Epidermal melanocyte (primary cell): Measurements from ENCODE around the gene MRPL53.

Source experiments
- DNase-seq: peaks from one replicate; pipeline ENCODE4 v3.0.0; 2011; ENCODE audit warnings: low spot score; ENCODE audit not compliant: insufficient read length

The MRPL53 gene

DNA sequence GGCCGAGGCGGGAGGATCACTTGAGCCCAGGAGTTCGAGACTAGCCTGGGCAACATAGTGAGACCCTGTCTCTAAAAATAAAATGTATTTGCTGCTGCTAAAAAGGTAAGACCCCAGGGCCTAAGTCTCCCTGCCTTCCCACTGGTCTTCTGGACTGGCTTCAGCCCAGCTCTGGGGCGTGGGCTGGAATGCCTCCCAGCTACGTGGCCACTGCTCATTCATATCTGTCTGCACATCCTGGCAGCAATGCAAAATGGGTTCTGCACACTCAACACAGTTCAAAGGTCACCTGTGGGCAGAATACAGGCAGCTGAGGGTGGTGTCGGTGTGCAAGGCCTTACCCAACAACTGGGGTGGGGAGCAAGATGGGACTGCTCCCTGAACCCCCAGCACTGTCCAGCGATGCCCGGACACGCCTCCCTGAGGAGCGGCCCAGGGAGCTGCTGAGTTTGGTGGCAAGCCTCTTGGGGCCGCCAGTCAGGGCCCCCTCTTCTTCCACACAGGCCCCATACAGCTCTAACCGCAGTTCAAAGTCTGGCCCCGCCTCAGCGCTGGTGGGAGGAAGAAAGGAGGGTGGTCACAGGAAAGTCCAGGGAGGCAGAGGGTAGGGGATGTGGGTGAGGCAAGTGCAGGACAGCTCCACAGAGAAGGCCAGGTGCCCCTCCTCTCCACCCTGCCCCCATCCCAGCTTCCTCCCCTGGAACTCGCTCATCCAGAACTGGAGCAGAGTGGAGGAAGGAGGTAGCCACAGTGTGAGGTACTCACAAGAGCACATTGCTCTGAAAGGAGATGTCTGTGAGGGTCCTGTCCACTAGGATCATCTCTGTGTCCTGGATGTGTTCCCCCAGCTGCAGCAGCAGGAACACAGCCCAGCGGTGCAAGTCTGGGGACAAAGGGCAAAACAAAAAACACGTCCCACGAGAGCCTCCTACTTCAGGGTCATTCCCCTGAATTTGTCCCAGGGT lies 42.7 kb downstream of the MRPL53 start:
- DNase-seq = no peak

DNA sequence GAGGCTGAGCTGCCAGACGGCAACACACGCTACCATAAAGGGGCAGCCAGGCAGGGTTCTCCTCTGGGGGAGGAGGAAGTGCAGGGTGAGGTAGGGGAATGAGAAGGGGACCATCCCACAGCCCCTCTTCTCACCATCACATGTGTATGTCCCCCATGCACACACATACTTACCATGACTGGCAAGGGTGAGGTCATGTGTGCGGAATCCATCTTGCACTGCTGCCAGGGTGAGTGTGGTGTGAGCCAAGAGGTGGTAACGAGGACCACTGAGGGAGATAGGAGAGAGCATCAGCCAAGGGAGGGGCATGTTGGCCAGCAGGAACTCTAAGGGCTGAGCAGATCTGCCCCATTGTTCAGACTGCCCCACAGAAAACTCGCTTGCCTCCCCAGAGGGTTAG lies 43.8 kb downstream of the MRPL53 start:
- DNase-seq = no peak

DNA sequence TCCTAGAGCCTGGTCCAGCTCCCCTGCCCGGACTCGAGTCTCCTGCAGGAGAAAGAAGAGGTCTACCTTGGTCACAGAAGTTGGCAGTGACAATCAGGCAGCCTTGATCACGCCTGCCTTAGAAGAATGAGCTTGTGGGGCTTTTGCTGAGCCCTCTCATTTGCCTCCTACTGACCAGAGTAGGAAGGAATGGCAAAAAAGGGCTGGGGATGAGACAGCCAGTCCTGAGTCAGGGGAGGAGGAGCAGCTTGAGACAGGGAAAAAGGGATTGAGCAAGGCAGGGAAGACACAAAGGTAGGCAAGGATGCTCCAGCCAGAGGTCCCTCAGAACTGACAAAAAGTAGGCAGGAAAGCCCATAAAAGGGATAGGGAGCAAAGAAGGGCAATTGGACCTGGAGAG lies 44.9 kb downstream of the MRPL53 start:
- no peak for DNase-seq

DNA sequence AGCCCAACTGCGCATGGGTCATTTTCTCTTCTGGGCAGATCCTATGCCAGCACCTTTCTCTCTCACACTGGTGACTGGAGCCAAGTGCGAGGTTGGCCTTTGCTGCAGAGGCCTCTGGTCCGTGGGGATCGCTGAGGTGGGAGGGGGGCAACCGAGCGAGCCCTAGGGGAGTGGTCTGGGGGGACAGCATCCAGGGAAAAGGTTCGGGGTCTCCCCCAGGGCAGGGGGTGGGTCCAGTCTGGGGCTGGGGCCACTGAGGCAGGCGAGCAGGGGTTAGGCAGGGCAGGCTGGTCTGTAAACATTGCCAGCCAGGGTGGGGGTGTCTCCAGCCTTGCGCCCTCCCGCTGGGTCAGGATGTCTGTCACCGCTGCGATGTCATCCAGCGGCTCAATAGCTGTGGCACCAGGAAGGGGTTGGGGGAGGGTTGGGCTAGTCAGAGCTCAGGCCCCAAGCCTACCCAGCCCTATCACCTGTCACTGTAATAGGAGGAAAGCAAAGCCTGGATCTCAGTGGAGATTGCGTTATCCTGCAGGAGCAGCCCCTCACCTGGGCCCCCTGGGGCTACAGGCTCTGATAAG lies 46.2 kb downstream of the MRPL53 start:
- no peak for DNase-seq

DNA sequence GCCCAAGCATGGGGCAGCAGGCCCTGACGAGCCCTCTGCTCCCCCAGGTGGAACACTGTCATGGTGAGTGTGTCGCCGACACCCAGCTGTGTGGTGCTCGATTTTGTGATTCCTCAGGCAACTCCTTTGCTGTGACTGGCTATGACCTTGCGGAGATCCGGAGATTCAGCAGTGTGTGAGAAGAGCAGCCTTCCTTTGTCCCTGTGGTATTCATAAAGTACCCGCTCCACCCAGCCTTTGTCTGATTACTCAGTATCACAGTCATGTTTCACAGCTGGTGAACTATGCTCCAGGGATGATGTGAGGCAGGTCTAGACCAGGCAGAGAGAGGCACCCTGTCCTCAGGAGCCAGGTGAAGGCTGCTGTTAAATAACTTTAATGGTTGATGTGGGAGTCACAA lies 47.0 kb downstream of the MRPL53 start:
- DNase-seq = no peak

DNA sequence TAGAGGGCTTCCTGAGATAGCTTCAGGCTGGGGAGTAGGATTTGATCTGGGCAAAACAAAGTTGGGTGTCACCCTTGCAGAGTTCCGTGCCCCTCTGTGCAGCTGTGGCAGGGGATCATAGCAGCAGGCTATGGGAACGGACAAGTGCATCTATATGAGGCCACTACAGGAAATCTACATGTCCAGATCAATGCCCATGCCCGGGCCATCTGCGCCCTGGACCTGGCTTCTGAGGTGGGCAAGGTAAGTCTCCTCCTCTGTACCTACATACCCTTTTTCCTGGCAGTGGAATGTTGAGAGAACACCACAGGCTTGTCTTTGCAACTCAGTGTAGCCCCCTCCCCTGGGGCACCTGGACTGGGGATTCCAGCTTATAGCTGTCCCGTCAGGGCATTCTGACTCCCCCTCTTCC lies 47.5 kb downstream of the MRPL53 start:
- DNase-seq = no peak

DNA sequence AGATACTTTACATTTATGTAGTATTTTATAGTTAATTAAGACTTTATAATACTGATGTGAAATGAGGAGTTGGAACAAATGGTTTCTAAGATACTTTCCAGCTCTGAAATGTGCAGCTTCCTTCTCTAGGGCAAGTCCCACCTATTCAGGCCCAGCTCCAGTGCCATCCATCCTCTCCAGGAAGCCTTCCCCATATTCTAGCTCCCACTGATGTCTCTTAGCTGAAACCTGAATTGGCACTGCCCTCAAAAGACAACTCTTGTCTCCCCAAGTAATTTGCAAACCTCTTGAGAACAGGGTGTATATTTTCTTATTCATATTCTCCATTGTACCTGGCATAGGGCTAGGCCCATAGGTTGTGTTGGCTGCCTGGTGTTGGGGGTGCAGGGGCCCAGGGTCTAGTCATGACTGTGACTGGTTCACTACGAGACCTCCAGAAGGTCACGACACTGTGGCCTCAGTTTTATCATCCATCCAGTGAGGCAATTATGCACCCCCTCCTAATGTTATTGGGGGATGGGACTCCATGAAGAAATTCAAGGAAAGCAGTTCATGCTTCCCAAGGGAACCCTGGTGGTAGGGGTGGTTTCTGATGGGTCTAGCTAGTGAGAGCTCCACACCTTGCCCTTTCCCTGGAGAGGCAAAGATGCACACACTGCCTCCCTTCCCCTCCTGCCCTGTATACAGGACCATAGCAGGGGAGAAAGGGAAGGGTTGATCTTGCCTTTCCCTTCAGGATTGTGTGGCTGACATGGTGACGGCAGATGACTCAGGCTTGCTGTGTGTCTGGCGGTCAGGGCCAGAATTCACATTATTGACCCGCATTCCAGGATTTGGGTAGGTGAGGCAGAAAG lies 48.1 kb downstream of the MRPL53 start:
- no peak for DNase-seq

DNA sequence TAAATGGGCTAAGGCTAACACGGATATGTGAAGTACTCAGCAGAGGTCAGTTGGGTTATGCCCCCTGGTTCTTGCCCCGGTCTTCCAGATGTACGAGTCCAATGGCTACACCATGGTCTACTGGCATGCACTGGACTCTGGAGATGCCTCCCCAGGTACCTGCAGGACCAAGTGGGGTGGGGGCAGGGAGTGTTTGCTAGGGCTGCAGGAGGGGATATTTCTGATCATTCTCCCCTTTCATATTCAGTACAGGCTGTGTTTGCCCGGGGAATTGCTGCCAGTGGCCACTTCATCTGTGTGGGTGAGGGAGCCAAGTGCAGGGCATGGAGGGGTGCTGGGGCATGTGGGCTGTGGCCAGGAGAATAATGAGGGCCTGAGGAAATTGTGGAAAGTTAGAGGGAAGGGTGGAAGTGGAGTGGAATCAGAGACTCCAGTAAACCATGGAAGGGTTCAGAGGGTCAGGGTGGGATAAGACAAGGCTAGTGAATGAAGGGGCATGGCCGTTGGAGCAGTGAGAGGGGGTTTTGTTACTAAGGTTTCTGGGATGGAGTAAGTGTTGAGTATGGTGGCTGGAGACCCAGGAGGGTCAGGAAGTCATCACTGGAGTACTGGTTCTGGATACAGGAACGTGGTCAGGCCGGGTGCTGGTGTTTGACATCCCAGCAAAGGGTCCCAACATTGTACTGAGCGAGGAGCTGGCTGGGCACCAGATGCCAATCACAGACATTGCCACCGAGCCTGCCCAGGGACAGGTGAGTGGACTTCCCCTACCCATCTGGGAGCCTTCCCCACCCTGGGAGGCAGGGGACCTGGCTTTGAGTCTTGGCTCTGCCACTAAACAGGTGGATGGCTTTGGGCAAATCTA lies 49.0 kb downstream of the MRPL53 start:
- DNase-seq = no peak
